GM19463 (cell line): ENCODE results near the gene KRTAP2-2.
"Not testable (repeated sequence)": the region's sequence is repeated elsewhere in the genome, so short reads cannot be mapped to it uniquely, and the experiment has no call there.

Source experiments
- ATAC-seq: cut with Tn5 transposase; IDR thresholded peaks from one replicate; pipeline ENCODE4 v1.9.1; 2021; ENCODE audit warnings: mild to moderate bottlenecking, moderate library complexity; ENCODE audit not compliant: unreplicated experiment

Gene KRTAP2-2, protein sequence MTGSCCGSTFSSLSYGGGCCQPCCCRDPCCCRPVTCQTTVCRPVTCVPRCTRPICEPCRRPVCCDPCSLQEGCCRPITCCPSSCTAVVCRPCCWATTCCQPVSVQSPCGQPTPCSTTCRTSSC

DNA sequence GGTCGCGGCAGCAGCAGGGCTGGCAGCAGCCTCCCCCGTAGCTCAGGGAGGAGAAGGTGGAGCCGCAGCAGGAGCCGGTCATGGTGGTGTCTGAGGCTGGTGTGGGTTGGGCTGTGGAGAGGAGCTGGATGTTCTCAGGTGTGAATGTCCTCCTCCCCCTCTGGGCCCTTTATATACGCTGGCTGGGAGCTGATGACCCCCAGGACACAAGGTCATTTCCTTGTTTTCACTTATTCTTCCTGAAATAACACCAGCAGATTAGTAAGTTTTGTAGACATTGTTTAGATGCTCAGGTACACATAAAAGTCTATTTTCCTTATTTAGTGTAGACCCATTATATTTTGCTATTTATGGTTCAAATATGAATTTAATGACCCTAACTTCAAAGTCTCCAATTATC is at the start of gene KRTAP2-2:
KRTAP2-2 (minus strand) TSS at position 101 of the 400 bp plus-strand sequence; CDS start at position 82, 19 bp downstream.
- ATAC-seq, result not testable (repeated sequence)

DNA sequence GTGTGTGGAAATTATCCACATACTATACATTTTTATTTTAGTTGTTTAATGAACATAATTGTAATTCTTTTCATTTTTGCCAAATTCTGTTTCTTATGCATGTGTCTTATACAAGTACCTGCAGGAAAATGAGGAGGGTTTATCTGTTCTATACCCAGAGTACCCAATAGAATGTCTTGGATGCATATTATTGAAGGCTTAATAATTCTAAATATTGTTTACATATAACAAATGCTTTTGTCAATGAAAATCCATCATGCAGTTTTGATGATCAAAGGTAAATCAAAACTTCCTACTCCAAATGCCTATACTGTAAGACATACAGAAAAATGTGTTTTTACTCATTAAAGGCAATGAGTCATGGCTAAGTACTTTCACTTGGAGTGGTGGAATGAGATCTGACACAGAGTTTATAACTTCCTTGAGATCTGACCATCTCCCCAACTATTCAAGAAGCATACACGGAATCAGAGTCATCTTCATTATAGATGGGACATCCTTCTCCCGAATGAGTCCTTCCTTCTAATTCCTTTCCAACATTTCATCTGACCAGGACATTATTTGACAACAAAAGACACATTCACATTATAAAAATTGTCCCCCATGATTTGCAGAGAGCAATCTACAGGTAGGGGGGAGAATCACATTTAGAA is 49.5 kb upstream of the KRTAP2-2 start:
- ATAC-seq, result not testable (repeated sequence)

DNA sequence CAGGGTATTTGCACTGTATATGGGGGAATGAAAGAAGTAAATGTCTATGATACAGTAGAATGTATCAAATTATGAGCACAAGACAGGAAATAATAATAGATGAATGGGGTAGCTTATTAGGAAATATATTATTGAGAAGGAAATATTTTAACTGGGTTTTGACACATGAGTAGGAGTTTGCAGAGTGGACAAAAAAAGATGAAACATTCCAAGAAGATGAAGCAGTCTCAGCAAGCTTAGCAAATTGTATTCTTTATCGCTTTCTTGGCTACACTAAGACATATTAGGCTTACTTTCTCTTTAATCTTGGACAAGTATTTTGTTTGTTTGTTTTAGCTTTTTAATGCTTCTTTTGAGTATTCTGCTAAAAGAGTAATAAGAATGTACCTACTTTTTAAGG is 48.9 kb upstream of the KRTAP2-2 start:
- no peak for ATAC-seq

DNA sequence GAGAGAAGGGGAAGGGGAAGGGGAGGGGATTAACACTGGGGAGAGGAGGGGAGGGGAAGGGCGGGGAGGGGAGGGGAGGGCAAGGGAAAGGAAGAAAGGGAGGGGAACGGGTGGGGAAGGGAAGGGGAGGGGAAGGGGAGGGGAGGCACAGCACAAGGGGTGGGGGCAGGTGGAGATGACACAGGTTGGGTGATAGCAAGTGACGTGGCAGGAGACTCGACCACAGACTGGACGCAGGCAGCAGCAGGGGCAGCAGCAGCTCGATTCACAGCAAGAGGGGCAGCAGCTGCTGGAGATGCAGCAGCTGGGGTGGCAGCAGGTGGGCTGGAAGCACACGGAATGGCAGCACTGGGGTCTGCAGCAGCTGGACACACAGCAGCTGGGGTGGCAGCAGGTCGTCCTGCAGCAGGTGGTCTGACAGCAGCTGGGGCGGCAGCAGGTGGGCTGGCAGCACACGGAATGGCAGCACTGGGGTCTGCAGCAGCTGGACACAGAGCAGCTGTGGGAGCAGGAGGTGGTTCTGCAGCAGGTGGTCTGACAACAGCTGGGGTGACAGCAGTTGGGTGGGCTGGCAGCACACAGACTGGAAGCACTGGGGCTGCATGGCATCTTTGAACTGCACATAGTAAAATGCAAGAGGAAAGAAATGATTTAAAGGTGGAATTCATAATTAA is 46.7 kb upstream of the KRTAP2-2 start, which contains the start of gene KRTAP4-16:
KRTAP4-16 (minus strand) TSS at position 624 of the 674 bp plus-strand sequence; CDS start at position 624, 0 bp downstream.
- no peak for ATAC-seq

DNA sequence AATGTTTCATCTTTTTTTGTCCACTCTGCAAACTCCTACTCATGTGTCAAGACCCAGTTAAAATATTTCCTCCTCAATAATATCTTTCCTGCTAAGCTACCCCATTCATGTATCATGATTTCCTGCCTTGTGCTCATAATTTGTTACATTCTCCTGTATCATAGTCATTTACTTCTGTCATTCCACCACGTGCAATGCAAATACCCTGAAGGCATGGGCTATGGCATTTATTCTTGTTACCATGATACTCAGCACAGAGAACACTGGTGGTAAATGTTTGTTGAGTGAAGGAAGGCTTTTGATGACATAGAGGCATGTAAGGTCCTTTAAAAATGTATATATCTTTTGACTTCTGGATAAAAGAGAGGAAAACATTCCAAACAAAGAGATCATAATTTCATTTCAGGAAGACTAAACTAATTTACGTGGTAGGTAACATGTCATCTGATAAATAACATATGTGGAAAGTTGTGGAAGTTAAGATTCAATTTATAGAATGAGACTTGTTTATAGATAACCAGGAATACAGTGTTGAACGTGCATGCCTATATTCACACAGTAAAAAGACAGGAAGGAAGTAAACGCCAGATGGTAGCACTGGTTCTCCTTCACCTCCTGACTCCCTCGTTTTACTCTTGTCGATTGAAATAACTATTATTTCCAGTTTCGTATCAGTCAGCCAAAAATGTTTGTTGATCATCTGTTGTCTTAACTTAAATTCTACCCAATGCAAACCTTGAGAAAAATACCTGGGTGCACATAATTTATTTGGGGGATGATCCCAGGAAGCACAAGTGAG is 44.9 kb upstream of the KRTAP2-2 start:
- not testable (repeated sequence) for ATAC-seq

DNA sequence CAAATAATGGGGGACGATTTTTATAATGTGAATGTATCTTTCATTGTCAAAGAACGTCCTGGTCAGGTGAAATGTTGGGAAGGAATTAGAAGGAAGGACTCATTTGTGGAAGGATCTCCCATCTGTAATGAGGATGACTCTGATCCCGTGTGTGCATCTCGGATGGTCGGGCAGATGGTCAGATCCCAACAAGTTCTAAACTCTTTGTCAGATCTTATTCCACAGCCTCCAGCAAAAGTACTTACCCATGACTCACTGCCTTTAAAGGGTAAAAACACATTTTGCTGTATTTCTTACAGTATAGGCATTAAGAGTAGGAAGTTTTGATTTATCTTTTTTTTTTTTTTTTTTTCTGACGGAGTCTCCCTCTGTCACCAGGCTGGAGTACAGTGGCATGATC is 43.5 kb upstream of the KRTAP2-2 start:
- no peak for ATAC-seq

DNA sequence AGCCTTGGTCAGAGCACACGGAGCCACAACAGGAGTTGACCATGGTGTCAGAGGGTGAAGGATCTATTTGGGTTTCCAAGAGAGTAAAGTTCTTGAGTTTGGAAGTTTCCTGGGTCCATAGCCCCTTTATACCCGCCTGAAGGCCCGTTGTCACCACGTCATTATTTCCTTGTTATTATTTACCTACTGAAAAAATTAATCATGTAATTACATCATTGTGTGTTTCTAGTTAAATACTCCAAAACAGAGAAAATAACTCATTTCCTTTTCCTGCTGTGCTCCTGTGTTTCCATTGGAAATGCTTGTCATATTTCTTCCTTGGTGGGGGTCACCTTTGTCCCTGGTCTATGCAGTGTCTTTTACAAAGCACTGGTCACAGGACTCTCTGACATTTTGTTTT is 43.0 kb upstream of the KRTAP2-2 start, which contains the start of gene KRTAP4-8:
KRTAP4-8 (minus strand) TSS at position 101 of the 400 bp plus-strand sequence; CDS start at position 43, 58 bp downstream.
- ATAC-seq, result no peak

DNA sequence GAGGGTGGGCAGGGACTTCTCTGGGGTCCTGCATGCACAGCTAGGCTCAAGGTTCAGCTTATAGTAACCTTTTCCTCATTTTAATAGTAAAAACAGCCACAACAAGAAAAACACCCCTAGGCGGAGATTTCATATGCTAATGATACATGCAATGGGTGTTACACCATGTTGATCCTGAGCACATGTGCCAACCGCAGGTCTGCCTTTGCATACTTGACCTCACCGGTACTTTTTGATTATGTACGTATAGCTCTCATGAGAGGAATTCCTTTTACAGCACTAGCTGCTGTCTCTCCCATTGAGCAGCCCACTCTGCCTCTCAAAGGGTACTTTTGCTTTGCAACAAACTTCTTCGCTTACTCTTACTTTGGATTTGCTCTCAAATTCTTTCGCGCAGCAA is 41.0 kb upstream of the KRTAP2-2 start:
- ATAC-seq, result no peak

DNA sequence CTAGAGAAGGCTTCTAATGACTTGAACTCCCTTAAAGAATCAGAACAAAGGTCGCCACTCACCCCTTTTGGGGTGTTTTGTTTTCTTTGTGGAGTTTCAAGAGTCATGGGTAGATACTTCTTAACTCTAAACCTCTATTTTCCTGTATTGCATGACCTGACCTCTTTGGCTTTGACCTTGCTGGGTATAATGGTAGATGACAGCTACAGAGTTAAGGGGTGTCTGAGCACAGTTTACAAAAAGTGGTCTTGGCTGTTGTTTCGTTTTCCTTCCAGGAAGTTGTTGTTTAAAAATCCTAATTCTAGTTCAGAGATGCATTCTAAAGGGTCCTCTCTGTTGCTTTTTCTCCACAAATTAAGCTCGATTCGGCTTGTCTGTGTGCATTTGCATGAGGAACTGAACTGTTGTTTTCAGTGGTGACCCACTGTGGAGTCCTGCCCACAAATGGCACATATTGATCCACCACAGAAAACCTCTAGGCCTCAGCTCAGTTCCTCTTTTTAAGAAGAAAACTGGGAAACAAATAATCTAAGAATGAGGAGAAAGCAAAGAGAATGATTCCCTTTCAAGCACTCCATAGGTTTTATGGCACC is 33.8 kb upstream of the KRTAP2-2 start:
- not testable (repeated sequence) for ATAC-seq

DNA sequence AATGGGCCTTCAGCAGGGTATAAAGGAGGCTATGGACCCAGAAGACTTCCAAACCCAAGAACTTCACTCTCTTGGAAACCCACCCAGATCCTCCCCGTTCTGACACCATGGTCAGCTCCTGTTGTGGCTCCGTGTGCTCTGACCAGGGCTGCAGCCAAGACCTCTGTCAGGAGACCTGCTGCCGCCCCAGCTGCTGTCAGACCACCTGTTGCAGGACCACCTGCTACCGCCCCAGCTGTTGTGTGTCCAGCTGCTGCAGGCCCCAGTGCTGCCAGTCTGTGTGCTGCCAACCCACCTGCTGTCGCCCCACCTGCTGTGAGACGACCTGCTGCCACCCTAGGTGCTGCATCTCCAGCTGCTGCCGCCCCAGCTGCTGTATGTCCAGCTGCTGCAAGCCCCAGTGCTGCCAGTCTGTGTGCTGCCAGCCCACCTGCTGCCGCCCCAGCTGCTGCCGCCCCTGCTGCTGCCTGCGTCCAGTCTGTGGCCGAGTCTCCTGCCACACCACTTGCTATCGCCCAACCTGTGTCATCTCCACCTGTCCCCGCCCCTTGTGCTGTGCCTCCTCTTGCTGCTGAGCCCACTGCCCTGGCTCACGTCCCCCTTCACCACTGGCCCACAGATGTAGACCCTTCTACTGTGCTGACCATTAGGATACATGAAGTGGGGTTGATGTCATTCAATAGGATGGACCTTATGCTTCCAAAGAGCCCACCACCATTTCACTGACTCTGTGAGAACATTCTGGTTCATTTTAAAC is 29.2 kb upstream of the KRTAP2-2 start, which contains the start of gene KRTAP4-7:
KRTAP4-7 (plus strand) TSS at position 51 of the 757 bp plus-strand sequence; CDS start at position 108, 57 bp downstream.
- not testable (repeated sequence) for ATAC-seq

DNA sequence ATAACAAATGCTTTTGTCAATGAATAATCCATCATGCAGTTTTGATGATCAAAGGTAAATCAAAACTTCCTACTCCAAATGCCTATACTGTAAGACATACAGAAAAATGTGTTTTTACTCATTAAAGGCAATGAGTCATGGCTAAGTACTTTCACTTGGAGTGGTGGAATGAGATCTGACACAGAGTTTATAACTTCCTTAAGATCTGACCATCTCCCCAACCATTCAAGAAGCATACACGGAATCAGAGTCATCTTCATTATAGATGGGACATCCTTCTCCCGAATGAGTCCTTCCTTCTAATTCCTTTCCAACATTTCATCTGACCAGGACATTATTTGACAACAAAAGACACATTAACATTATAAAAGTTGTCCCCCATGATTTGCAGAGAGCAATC is 28.4 kb upstream of the KRTAP2-2 start:
- not testable (repeated sequence) for ATAC-seq

DNA sequence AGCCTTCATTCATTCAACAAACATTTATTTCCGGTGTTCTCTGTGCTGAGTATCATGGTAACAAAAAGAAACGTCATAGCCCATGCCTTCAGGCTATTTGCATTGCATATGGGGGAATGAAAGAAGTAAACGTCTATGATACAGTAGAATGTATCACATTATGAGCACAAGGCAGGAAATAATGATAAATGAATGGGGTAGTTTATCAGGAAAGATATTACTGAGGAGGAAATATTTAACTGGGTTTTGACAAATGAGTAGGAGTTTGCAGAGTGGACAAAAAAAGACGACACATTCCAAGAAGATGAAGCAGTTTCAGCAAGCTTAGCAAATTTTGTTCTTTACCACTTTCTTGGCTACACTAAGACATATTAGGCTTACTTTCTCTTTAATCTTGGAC is 27.6 kb upstream of the KRTAP2-2 start:
- ATAC-seq, result no peak

DNA sequence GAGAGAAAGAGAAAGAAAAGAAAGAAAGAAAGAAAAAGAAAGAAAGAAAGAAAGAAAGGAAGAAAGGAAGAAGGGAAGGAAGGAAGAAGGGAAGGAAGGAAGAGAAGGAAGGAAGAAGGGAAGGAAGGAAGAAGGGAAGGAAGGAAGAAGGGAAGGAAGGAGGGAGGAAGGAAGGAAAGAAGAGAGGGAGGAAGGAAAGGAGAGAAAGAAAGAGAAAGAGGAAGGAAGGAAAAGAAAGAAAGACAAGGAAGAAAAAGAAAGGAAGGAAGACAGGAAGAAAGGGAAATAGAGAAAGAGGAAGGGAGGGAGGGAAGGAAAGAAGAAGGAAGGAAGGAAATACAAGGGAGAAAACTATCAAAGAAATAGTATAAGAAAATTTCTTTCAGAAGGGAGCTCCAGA is 21.8 kb upstream of the KRTAP2-2 start:
- no peak for ATAC-seq

DNA sequence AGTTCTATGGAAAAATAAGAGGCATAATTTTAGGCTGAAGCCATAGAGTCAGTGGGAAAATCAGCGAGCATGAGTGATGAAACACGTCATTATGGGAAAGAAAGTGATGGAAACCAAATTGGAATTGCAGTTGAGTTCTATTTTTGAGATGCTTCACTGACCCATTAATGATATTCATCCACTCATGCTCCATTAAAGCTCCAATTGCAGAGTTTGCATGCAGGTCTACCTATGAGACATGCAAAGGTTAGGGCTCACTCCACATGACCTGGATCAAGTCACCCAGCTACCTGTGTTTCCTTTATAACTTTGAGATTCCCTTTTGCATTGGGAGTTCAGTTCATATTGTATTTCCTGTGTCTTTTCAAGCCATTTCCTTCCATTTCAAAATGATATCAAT is 18.6 kb upstream of the KRTAP2-2 start:
- no peak for ATAC-seq

DNA sequence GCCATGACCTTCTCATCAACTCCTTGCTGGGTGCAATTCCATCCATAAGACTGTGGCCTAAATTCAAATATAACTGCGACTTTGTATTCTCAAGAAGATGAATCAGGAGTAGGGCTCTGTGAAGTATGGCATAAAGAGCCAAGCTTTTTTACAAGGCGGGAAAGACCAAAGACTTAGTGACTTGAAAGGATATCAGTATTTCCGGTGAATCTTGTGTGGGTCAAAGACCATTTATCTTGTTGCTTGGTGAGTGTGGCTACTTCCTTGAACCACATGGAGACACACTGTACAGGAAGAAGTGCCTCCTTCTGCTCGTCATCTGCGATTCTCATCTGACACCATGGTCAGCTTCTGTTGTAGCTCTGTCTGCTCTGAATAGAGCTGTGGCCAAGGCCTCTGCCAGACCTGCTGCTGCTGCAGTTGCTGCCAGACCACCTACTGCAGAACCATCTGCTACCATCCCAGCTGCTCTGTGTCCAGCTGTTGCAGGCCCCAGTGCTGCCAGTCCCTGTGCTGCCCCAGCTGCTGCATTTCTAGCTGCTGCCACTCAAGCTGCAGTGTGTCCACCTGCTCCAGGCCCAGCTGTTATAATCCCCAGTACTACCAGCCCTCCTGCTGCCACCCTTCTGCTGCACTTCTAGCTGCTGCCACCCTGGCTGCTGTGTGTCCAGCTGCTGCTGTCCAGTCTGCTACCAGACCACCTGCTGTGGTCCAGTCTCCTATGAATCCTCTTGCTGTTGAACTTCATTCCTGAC is 16.8 kb upstream of the KRTAP2-2 start:
- ATAC-seq, result no peak

DNA sequence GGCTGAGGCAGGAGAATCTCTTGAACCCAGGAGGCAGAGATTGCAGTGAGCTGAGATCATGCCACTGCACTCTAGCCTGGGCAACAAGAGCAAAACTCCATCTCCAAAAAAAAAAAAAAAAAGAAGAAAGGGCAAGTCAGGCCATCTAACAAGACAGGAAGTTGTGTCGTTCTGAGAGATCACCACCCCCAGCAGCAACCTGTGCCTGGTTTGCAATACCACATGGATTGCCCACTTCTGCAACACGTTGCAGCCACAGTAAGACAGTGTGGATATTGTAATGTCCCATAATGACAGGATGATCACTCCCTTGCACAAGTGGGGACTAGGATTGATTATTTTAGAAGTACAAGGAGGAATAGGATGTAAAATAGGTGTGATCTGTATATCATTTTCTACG is 14.0 kb upstream of the KRTAP2-2 start:
- no peak for ATAC-seq

DNA sequence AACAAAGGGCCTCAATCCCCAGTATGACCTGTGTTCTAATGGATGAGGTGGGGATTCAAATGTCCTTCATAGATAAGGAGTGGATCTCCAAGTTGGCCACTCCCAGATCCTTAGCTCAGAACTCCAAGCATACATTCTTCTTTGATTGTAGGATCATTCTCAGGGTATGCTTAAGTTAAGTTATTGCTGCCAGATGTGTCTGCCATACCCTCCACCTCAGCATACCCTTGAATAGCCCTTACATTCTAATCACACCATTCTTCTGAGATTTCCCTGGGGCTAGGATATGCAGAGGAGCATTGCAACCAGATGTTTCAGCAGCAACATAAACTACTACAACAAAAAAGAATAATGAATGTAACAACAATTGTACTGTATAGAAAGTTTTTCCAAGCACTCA is 12.3 kb upstream of the KRTAP2-2 start:
- ATAC-seq, result no peak

DNA sequence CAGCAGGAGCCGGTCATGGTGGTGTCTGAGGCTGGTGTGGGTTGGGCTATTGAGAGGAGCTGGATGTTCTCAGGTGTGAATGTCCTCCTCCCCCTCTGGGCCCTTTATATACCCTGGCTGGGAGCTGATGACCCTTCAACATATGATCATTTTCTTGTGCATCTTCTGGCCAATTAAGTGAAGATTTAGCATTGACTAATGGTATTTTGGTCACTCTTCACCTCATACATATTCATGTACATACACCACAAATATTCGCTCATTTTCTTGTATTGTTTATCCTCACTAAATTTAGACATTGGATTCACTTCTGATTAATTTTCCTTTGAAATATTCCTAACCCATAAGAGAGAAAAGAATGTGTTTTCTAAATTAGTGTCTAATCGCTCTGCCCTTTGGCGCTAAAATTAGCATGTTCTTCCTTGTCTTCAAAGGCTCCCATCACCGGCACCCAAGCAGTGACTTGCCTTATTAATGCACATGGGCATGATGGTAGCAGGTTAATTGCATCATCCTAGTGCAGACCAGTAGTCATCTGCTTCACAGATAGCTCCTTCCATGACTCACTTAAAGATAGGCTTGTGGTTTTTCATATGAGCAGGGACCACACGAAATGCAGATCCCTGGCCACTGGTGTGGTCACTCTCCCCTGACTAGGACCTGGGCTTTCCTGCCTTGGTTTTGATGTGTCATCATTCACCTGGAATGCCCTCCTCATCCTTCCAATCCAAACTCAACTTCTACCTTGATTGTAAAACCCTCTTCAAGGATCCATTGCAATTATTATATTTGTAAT is 11.0 kb upstream of the KRTAP2-2 start, which contains the start of gene KRTAP2-4:
KRTAP2-4 (minus strand) TSS at position 51 of the 796 bp plus-strand sequence; CDS start at position 17, 34 bp downstream.
- ATAC-seq, result no peak
